Panc1 (cell line): Measurements from ENCODE around the gene RNF17. TPM values are rescaled to one million over a fixed set of nuclear protein-coding genes. Genes with fewer than 3 reads are reported as not detected.

Experiments used
- ATAC-seq: fragments of 200-7000 bp; cut with Tn5 transposase; 2 replicates; pipeline ENCODE4 v1.9.1; 2020; ENCODE audit warnings: mild to moderate bottlenecking, moderate library complexity
- BruUV-seq: library from RNA; stranded (reverse); fragments of 400-500 nt; replicated peaks from 2 replicates; lab custom pipeline; 2021; lab: Mats Ljungman, UMichigan
- CTCF ChIA-PET: fragments of 300-600 bp; sonication (Branson Sonifier 250); formaldehyde crosslinking; loops from one replicate; lab custom pipeline; 2022; ENCODE audit warnings: antibody characterized with exemption; lab: Charles Lee
- POLR2A ChIA-PET: fragments of 300-600 bp; sonication (Branson Sonifier 250); formaldehyde crosslinking; loops from one replicate; lab custom pipeline; 2022; ENCODE audit warnings: antibody characterized with exemption; lab: Charles Lee
- DNase-seq: peaks from one replicate; pipeline ENCODE4 v3.0.0-alpha.2; 2010; ENCODE audit warnings: low read depth, low spot score
- H3K27ac ChIP-seq: 2 replicates; pipeline ENCODE4 v1.5.1; 2011; ENCODE audit warnings: mild to moderate bottlenecking, low read length, inconsistent platforms
- H3K27me3 ChIP-seq: fragments of 200-500 bp; sonication (Bioruptor generic); 2 replicates; pipeline ENCODE4 v1.6.0; 2014; ENCODE audit warnings: low read length, inconsistent platforms; ENCODE audit not compliant: control insufficient read depth, insufficient read depth
- H3K36me3 ChIP-seq: fragments of 200-500 bp; sonication (Bioruptor generic); 2 replicates; pipeline ENCODE4 v1.5.1; 2014; ENCODE audit warnings: inconsistent platforms, mild to moderate bottlenecking, low read length, moderate library complexity; ENCODE audit not compliant: control insufficient read depth, insufficient read depth
- H3K4me1 ChIP-seq: 2 replicates; pipeline ENCODE4 v1.5.1; 2011; ENCODE audit warnings: inconsistent platforms, mild to moderate bottlenecking, low read length, moderate library complexity; ENCODE audit not compliant: control insufficient read depth, insufficient read depth
- H3K4me3 ChIP-seq, 2 experiments: 2 replicates each; pipeline ENCODE4 v1.5.1; 2011 to 2012; ENCODE audit warnings: low read depth in 2 of 2, low read length in 2 of 2, mild to moderate bottlenecking in 2 of 2, inconsistent platforms in 1 of 2, moderate library complexity in 1 of 2
- H3K9me3 ChIP-seq: fragments of 200-500 bp; sonication (Bioruptor generic); 2 replicates; pipeline ENCODE4 v1.5.1; 2014; ENCODE audit warnings: low read depth, mild to moderate bottlenecking, inconsistent platforms, low read length, moderate library complexity; ENCODE audit not compliant: control insufficient read depth, insufficient read depth
- CTCF ChIP-seq: fragments of 450-650 bp; IDR thresholded peaks from 2 replicates; pipeline ENCODE4 v1.5.1; 2017; ENCODE audit warnings: mild to moderate bottlenecking
- POLR2AphosphoS5 ChIP-seq: IDR thresholded peaks from 2 replicates; pipeline ENCODE4 v1.6.1; 2012; ENCODE audit warnings: mild to moderate bottlenecking, low read depth, low read length, moderate library complexity
- SIN3A ChIP-seq: IDR thresholded peaks from 2 replicates; pipeline ENCODE4 v1.6.1; 2012; ENCODE audit warnings: low read depth, mild to moderate bottlenecking, low read length, moderate library complexity, borderline replicate concordance; ENCODE audit not compliant: insufficient read depth
- TCF7L2 ChIP-seq: IDR thresholded peaks from 2 replicates; pipeline ENCODE4 v1.6.1; 2011; ENCODE audit warnings: mild to moderate bottlenecking, low read depth, low read length, inconsistent platforms
- in situ Hi-C: cut with HindIII; loops from 2 replicates; pipeline ENCODE4 v1.10.0; 2016; ENCODE audit warnings: low sequenced_read_pairs, low pct_unique_long_range_greater_than_20kb
- intact Hi-C: fragments of 100-400 bp; cut with micrococcal nuclease; formaldehyde crosslinking; loops from one replicate; pipeline ENCODE4 v1.10.0; 2022; ENCODE audit not compliant: unreplicated experiment
- total RNA-seq: library from RNA; stranded (reverse); gene quantifications from one replicate; pipeline ENCODE4 v1.2.1, GENCODE V29; 2021; ENCODE audit not compliant: unreplicated experiment
- TF ChIP-seq, protein P1 (sequence below), 2 experiments: IDR thresholded peaks; 2 replicates each; pipeline ENCODE4 v1.6.1; 2011 to 2012; ENCODE audit warnings: low read depth in 2 of 2, control low read depth in 1 of 2, low read length in 1 of 2, mild to moderate bottlenecking in 1 of 2, moderate library complexity in 1 of 2; ENCODE audit not compliant: insufficient read depth in 1 of 2

Gene RNF17
- total RNA-seq, 1 experiment from 2014 or later = not detected

GRCh38 chr13:24866488-24866887 lies 102.5 kb downstream of the RNF17 start:
- DNase-seq = no peak
- no peak for ATAC-seq
- no peaks in the 10 kb centered on the region for H3K9me3 ChIP-seq
- ChIA-PET POLR2A (interaction anchor here (0.5 kb wide), 1 partner anchor 88 kb away, joined by 4 read pairs; no protein-coding TSS in a partner anchor), CTCF (no interaction called here)
- in situ Hi-C loops = no loop called here
- no peaks in the 10 kb centered on the region for H3K4me1 ChIP-seq
- BruUV-seq = no TSS peak
- TF ChIP-seq TCF7L2 (no peak), SIN3A (no peak), CTCF (no peak), POLR2AphosphoS5 (no peak)
- TF ChIP-seq, protein P1, sequence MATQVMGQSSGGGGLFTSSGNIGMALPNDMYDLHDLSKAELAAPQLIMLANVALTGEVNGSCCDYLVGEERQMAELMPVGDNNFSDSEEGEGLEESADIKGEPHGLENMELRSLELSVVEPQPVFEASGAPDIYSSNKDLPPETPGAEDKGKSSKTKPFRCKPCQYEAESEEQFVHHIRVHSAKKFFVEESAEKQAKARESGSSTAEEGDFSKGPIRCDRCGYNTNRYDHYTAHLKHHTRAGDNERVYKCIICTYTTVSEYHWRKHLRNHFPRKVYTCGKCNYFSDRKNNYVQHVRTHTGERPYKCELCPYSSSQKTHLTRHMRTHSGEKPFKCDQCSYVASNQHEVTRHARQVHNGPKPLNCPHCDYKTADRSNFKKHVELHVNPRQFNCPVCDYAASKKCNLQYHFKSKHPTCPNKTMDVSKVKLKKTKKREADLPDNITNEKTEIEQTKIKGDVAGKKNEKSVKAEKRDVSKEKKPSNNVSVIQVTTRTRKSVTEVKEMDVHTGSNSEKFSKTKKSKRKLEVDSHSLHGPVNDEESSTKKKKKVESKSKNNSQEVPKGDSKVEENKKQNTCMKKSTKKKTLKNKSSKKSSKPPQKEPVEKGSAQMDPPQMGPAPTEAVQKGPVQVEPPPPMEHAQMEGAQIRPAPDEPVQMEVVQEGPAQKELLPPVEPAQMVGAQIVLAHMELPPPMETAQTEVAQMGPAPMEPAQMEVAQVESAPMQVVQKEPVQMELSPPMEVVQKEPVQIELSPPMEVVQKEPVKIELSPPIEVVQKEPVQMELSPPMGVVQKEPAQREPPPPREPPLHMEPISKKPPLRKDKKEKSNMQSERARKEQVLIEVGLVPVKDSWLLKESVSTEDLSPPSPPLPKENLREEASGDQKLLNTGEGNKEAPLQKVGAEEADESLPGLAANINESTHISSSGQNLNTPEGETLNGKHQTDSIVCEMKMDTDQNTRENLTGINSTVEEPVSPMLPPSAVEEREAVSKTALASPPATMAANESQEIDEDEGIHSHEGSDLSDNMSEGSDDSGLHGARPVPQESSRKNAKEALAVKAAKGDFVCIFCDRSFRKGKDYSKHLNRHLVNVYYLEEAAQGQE (IDR thresholded peaks at IDR 0.05; ENCODE audit: insufficient read depth in 1 of 2, low read depth in 2 of 2, low read length in 1 of 2) = no peak
- no peak overlapping the region for H3K4me3 ChIP-seq
- H3K27ac ChIP-seq = no peak overlapping the region
- intact Hi-C loops = no loop called here
- no peaks in the 10 kb centered on the region; the same call in 1 of the 2 replicates for H3K27me3 ChIP-seq
- H3K36me3 ChIP-seq = no peaks in the 10 kb centered on the region

DNA sequence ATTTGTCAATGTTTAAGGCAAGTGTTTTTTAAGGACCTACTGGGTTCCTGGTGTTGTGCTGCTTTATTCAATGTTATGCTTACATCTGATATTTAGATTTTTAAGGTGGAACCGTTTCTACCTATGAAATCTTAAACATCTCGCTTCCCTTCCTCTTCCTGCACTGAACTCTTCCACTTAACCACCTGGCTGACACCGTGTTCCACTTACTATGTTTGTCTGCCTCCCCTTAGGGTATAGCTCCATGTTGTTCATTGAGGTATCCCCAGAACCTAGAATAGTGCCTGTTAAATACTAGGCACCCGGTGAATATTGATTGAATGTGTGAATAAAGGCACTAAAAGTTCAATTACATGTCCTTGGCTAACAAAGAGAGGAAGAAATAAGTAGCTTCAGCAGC lies 104.9 kb downstream of the RNF17 start:
- no peak overlapping the region for H3K27ac ChIP-seq
- intact Hi-C loops = no loop called here
- in situ Hi-C loops = no loop called here
- no peaks in the 10 kb centered on the region; the same call in 1 of the 2 replicates for H3K27me3 ChIP-seq
- DNase-seq = no peak
- ChIA-PET POLR2A (no interaction called here), CTCF (no interaction called here)
- BruUV-seq = no TSS peak
- TF ChIP-seq, protein P1 (IDR thresholded peaks at IDR 0.05; ENCODE audit: insufficient read depth in 1 of 2, low read depth in 2 of 2, low read length in 1 of 2) = no peak
- H3K4me1 ChIP-seq = no peaks in the 10 kb centered on the region
- ATAC-seq = no peak
- no peaks in the 10 kb centered on the region for H3K9me3 ChIP-seq
- no peak overlapping the region for H3K4me3 ChIP-seq
- no peaks in the 10 kb centered on the region for H3K36me3 ChIP-seq
